ENCODE measurements around the gene DDX5.

- TF ChIP-seq POLR2A (IDR thresholded peaks at IDR 0.05; ENCODE audit: low read length): no peak
- TF ChIP-seq GATA1 (IDR thresholded peaks at IDR 0.05; ENCODE audit: low read depth, low read length): no peak
Observed at GRCh38 chr17:64449545-64449944, 56.5 kb downstream of the DDX5 start.
